Cerebellar cortex (tissue), 1 donor: ENCODE data around the gene HDAC4.

Source experiments
- DNase-seq: peaks from one replicate; pipeline ENCODE4 v3.0.0-alpha.2; 2015; ENCODE audit warnings: low spot score

The HDAC4 gene

GRCh38 chr2:239396881-239397681 is 3.7 kb downstream of the HDAC4 start:
- DNase-seq: no peak

GRCh38 chr2:239395524-239395923 is 5.3 kb downstream of the HDAC4 start:
- DNase-seq: no peak

- no peak for DNase-seq
Measured at GRCh38 chr2:239394978-239395377, 5.8 kb downstream of the HDAC4 start.

- DNase-seq: no peak
Measured at GRCh38 chr2:239394346-239394945, 6.4 kb downstream of the HDAC4 start.

- no peak for DNase-seq
Measured at GRCh38 chr2:239393941-239394340, 6.9 kb downstream of the HDAC4 start.

- DNase-seq: no peak
Measured at GRCh38 chr2:239393388-239393940, 7.4 kb downstream of the HDAC4 start.

- DNase-seq: no peak
Measured at GRCh38 chr2:239392688-239393387, 8.0 kb downstream of the HDAC4 start.

- DNase-seq: no peak
Measured at GRCh38 chr2:239392072-239392357, 8.8 kb downstream of the HDAC4 start.

- DNase-seq: no peak
Measured at GRCh38 chr2:239391286-239392071, 9.3 kb downstream of the HDAC4 start.

- DNase-seq: no peak
Measured at GRCh38 chr2:239390546-239391285, 10.1 kb downstream of the HDAC4 start.

GRCh38 chr2:239389414-239390329 is 11.1 kb downstream of the HDAC4 start:
- no peak for DNase-seq

- DNase-seq: no peak
Measured at GRCh38 chr2:239388236-239389151, 12.3 kb downstream of the HDAC4 start.

GRCh38 chr2:239387811-239388210 is 13.0 kb downstream of the HDAC4 start:
- no peak for DNase-seq

GRCh38 chr2:239386872-239387445 is 13.9 kb downstream of the HDAC4 start:
- no peak for DNase-seq

GRCh38 chr2:239386001-239386670 is 14.7 kb downstream of the HDAC4 start:
- no peak for DNase-seq

- no peak for DNase-seq
Measured at GRCh38 chr2:239385096-239386000, 15.5 kb downstream of the HDAC4 start.

- DNase-seq: no peak
Measured at GRCh38 chr2:239383759-239384156, 17.1 kb downstream of the HDAC4 start.
